CD4-positive, alpha-beta T cell (primary cell): ENCODE measurements around the gene FOXC2. TPM values are rescaled to one million over a fixed set of nuclear protein-coding genes. Genes with fewer than 3 reads are reported as not detected.

Experiments used
- ATAC-seq: fragments of 200-7000 bp; cut with Tn5 transposase; one replicate; pipeline ENCODE4 v1.10.0; 2022; ENCODE audit warnings: mild to moderate bottlenecking; ENCODE audit not compliant: poor library complexity
- CTCF ChIA-PET: fragments of 350-600 bp; sonication (Branson Sonifier 250); formaldehyde crosslinking; loops from one replicate; lab custom pipeline; 2021; ENCODE audit warnings: antibody characterized with exemption, inconsistent platforms; lab: Charles Lee
- POLR2A ChIA-PET: fragments of 350-600 bp; sonication (Branson Sonifier 250); formaldehyde crosslinking; loops from one replicate; lab custom pipeline; 2021; ENCODE audit warnings: antibody characterized with exemption, inconsistent platforms; lab: Charles Lee
- DNase-seq, 14 experiments: peaks; one replicate each; pipeline ENCODE4 v3.0.0-alpha.2; 2013 to 2020; ENCODE audit warnings: mixed read lengths in 2 of 14
- H3K27ac ChIP-seq, 2 donors: one replicate each; pipeline versions ENCODE4 v1.5.1 to v1.7.0; 2013; ENCODE audit warnings: low read length in 2 of 2, low read depth in 1 of 2, mild to moderate bottlenecking in 1 of 2
- H3K27me3 ChIP-seq, 2 experiments: 1 replicate in 1 of 2; 2 replicates in 1 of 2; pipeline versions ENCODE4 v1.6.1 to v1.7.0; 2013; ENCODE audit warnings: low read length in 2 of 2, control low read depth in 1 of 2, mild to moderate bottlenecking in 1 of 2, moderate library complexity in 1 of 2; ENCODE audit not compliant: insufficient read depth in 2 of 2, control insufficient read depth in 1 of 2
- H3K36me3 ChIP-seq: one replicate; pipeline ENCODE4 v1.6.1; 2013; ENCODE audit warnings: low read length, control low read depth; ENCODE audit not compliant: insufficient read depth
- H3K4me1 ChIP-seq: one replicate; pipeline ENCODE4 v1.6.1; 2013; ENCODE audit warnings: low read length, control low read depth; ENCODE audit not compliant: insufficient read depth
- H3K4me3 ChIP-seq: one replicate; pipeline ENCODE4 v1.5.1; 2013; ENCODE audit warnings: mild to moderate bottlenecking, low read length, moderate library complexity
- H3K9me3 ChIP-seq, 2 experiments: 1 replicate in 1 of 2; 2 replicates in 1 of 2; pipeline versions ENCODE4 v1.6.1 to v1.7.0; 2013; ENCODE audit warnings: low read length in 2 of 2, mild to moderate bottlenecking in 2 of 2, control low read depth in 1 of 2, moderate library complexity in 1 of 2; ENCODE audit not compliant: control insufficient read depth in 1 of 2, insufficient read depth in 1 of 2
- H3K27ac Mint-ChIP-seq: one replicate; pipeline ENCODE4 v1.8.0; 2020; ENCODE audit warnings: mixed read lengths
- H3K27me3 Mint-ChIP-seq: one replicate; pipeline ENCODE4 v1.8.0; 2021; ENCODE audit warnings: mixed read lengths
- H3K36me3 Mint-ChIP-seq: one replicate; pipeline ENCODE4 v1.8.0; 2021; ENCODE audit warnings: low read depth, mixed read lengths
- H3K4me1 Mint-ChIP-seq: one replicate; pipeline ENCODE4 v1.8.0; 2021; ENCODE audit warnings: low read depth, mixed read lengths
- H3K4me3 Mint-ChIP-seq: one replicate; pipeline ENCODE4 v1.8.0; 2020; ENCODE audit warnings: mild to moderate bottlenecking, mixed read lengths
- H3K9me3 Mint-ChIP-seq: one replicate; pipeline ENCODE4 v1.8.0; 2020; ENCODE audit warnings: mixed read lengths
- CTCF ChIP-seq: fragments of 200-600 bp; IDR thresholded peaks from one replicate; pipeline ENCODE4 v1.8.0; 2022; ENCODE audit warnings: antibody characterized with exemption, mild to moderate bottlenecking
- intact Hi-C, 2 experiments: fragments of 100-400 bp; cut with DNase I in 1 of 2; cut with micrococcal nuclease in 1 of 2; formaldehyde crosslinking; loops; one replicate each; pipeline versions ENCODE4 v1.15.1 to v1.9.0; 2023 to 2025; cut with DNase I, micrococcal nuclease
- total RNA-seq, 174 experiments: library from RNA in 2 of 174; stranded (reverse) in 2 of 174; gene quantifications; one replicate each; pipeline ENCODE4 v1.2.3 and lab custom pipeline; 2021 to 2026

FOXC2 gene
- total RNA-seq, 2 experiments from 2014 or later = 0.11 to 0.19 TPM

GRCh38 chr16:86521236-86522197 is 45.1 kb upstream of the FOXC2 start:
- no peak for ATAC-seq
- peaks cover 13% of the 10 kb centered on the region for H3K4me1 ChIP-seq
- peaks cover 37 to 48% of the 10 kb centered on the region in 2 experiments for H3K27me3 ChIP-seq
- Mint-ChIP-seq H3K27me3 (peaks cover 44% of the 10 kb centered on the region), H3K4me3 (no peak overlapping the region), H3K9me3 (no peaks in the 10 kb centered on the region), H3K27ac (no peak overlapping the region), H3K36me3 (no peaks in the 10 kb centered on the region), H3K4me1 (peaks cover 8% of the 10 kb centered on the region)
- no peak overlapping the region for H3K27ac ChIP-seq
- no peak for DNase-seq
- intact Hi-C loops = no loop called here
- peaks cover 0 to 20% of the 10 kb centered on the region in 2 experiments for H3K9me3 ChIP-seq
- no peak for TF ChIP-seq CTCF
- ChIA-PET CTCF (no interaction called here), POLR2A (no interaction called here)
- no peak overlapping the region for H3K4me3 ChIP-seq
- H3K36me3 ChIP-seq = no peaks in the 10 kb centered on the region

- intact Hi-C loops = no loop called here
- POLR2A ChIA-PET = no interaction called here
- peaks cover 27 to 37% of the 10 kb centered on the region in 2 experiments for H3K27me3 ChIP-seq
These were observed 44.0 kb upstream of the FOXC2 start for GRCh38 chr16:86522634-86523033.

GRCh38 chr16:86523166-86523740 is 43.4 kb upstream of the FOXC2 start:
- peaks cover 21 to 31% of the 10 kb centered on the region in 2 experiments for H3K27me3 ChIP-seq
- intact Hi-C loops = no loop called here
- H3K4me3 Mint-ChIP-seq = no peak overlapping the region
- no peaks in the 10 kb centered on the region for H3K9me3 Mint-ChIP-seq
- H3K36me3 ChIP-seq = no peaks in the 10 kb centered on the region
- CTCF ChIA-PET = no interaction called here
- no peak overlapping the region for H3K27ac Mint-ChIP-seq
- POLR2A ChIA-PET = no interaction called here
- H3K9me3 ChIP-seq = peaks cover 0 to 20% of the 10 kb centered on the region in 2 experiments
- DNase-seq = no peak
- H3K27ac ChIP-seq = no peak overlapping the region
- H3K27me3 Mint-ChIP-seq = peaks cover 29% of the 10 kb centered on the region
- H3K4me3 ChIP-seq = no peak overlapping the region
- H3K4me1 ChIP-seq = peaks cover 13% of the 10 kb centered on the region
- ATAC-seq = no peak
- H3K36me3 Mint-ChIP-seq = no peaks in the 10 kb centered on the region
- TF ChIP-seq CTCF = no peak
- H3K4me1 Mint-ChIP-seq = peaks cover 8% of the 10 kb centered on the region

More at GRCh38 chr16:86522634-86523033, 44.0 kb upstream of the FOXC2 start:
- Histone ChIP-seq H3K9me3 (peaks cover 0 to 16% of the 10 kb centered on the region in 2 experiments), H3K36me3 (no peaks in the 10 kb centered on the region), H3K4me1 (peaks cover 13% of the 10 kb centered on the region), H3K27ac (no peak overlapping the region), H3K4me3 (no peak overlapping the region)
- DNase-seq = no peak
- Mint-ChIP-seq H3K27ac (no peak overlapping the region), H3K4me3 (no peak overlapping the region), H3K4me1 (peaks cover 8% of the 10 kb centered on the region), H3K36me3 (no peaks in the 10 kb centered on the region), H3K27me3 (peaks cover 35% of the 10 kb centered on the region), H3K9me3 (no peaks in the 10 kb centered on the region)
- ATAC-seq = no peak
- TF ChIP-seq CTCF = no peak
- CTCF ChIA-PET = no interaction called here
